GM21786 (cell line): ENCODE data around the gene BZW2.

ENCODE experiments used
- ATAC-seq: cut with Tn5 transposase; IDR thresholded peaks from one replicate; pipeline ENCODE4 v1.9.1; 2021; ENCODE audit not compliant: unreplicated experiment

Gene BZW2

GRCh38 chr7:16744518-16745250 lies 98.7 kb downstream of the BZW2 start:
- ATAC-seq, result no peak

GRCh38 chr7:16745645-16746044 lies 99.7 kb downstream of the BZW2 start:
- no peak for ATAC-seq

- no peak for ATAC-seq
Measured at GRCh38 chr7:16747102-16747501, 101.1 kb downstream of the BZW2 start.

- ATAC-seq, result no peak
Measured at GRCh38 chr7:16753102-16753931, 107.3 kb downstream of the BZW2 start, which contains the start of gene TSPAN13. Gene TSPAN13, plus strand, starts transcription at chr7:16753755. Its CDS starts 213 bp downstream, at chr7:16753968.

- ATAC-seq, result no peak
Measured at GRCh38 chr7:16753932-16754855, 108.2 kb downstream of the BZW2 start.

GRCh38 chr7:16754856-16755317 lies 108.9 kb downstream of the BZW2 start:
- no peak for ATAC-seq

- ATAC-seq, result no peak
Measured at GRCh38 chr7:16755397-16755796, 109.4 kb downstream of the BZW2 start.
